WTC11 (cell line): ENCODE measurements around the gene PXK. TPM values are rescaled to one million over a fixed set of nuclear protein-coding genes. Genes with fewer than 3 reads are reported as not detected.

Experiments
- ATAC-seq: fragments of 200-7000 bp; cut with Tn5 transposase; 2 replicates; pipeline ENCODE4 v1.10.0; 2021; ENCODE audit warnings: mild to moderate bottlenecking, moderate library complexity
- CTCF ChIA-PET: fragments of 300-600 bp; sonication (Branson Sonifier 250); formaldehyde crosslinking; loops from one replicate; lab custom pipeline; 2021; ENCODE audit warnings: antibody characterized with exemption; lab: Charles Lee
- POLR2A ChIA-PET: fragments of 350-600 bp; sonication (Branson Sonifier 250); formaldehyde crosslinking; loops from one replicate; lab custom pipeline; 2021; ENCODE audit warnings: antibody characterized with exemption; lab: Charles Lee
- DNase-seq: peaks from one replicate; pipeline ENCODE4 v3.0.0; 2021; ENCODE audit warnings: low spot score
- H3K27ac Mint-ChIP-seq: 2 replicates; pipeline ENCODE4 v1.8.0; 2021; ENCODE audit warnings: mixed read lengths
- H3K27me3 Mint-ChIP-seq: 2 replicates; pipeline ENCODE4 v1.8.0; 2021; ENCODE audit warnings: low read depth, mild to moderate bottlenecking, moderate library complexity, mixed read lengths
- H3K36me3 Mint-ChIP-seq: 2 replicates; pipeline ENCODE4 v1.8.0; 2021; ENCODE audit warnings: mixed read lengths
- H3K4me1 Mint-ChIP-seq: 2 replicates; pipeline ENCODE4 v1.8.0; 2022; ENCODE audit warnings: mixed read lengths
- H3K4me3 Mint-ChIP-seq: 2 replicates; pipeline ENCODE4 v1.8.0; 2021; ENCODE audit warnings: mild to moderate bottlenecking, moderate library complexity, mixed read lengths
- H3K9me3 Mint-ChIP-seq: 2 replicates; pipeline ENCODE4 v1.8.0; 2021; ENCODE audit warnings: mixed read lengths
- CREB1 ChIP-seq: sonication (generic); formaldehyde crosslinking; IDR thresholded peaks from 2 replicates; pipeline ENCODE4 v1.8.0; 2023; ENCODE audit warnings: mild to moderate bottlenecking, missing genetic modification reagents
- ELF4 ChIP-seq: sonication (generic); formaldehyde crosslinking; IDR thresholded peaks from 2 replicates; pipeline ENCODE4 v1.8.1; 2022; ENCODE audit warnings: low read depth, mild to moderate bottlenecking, moderate library complexity, missing genetic modification reagents
- ESRRA ChIP-seq: sonication (generic); formaldehyde crosslinking; IDR thresholded peaks from 2 replicates; pipeline ENCODE4 v1.8.1; 2022; ENCODE audit warnings: mild to moderate bottlenecking, missing genetic modification reagents, borderline replicate concordance
- FOXK1 ChIP-seq: sonication (generic); formaldehyde crosslinking; IDR thresholded peaks from 2 replicates; pipeline ENCODE4 v1.8.0; 2022; ENCODE audit warnings: mild to moderate bottlenecking, moderate library complexity, missing genetic modification reagents
- GABPB1 ChIP-seq: sonication (generic); formaldehyde crosslinking; IDR thresholded peaks from 2 replicates; pipeline ENCODE4 v1.8.1; 2023; ENCODE audit warnings: mild to moderate bottlenecking, missing genetic modification reagents
- NFATC4 ChIP-seq: fragments of 250-450 bp; sonication (Bioruptor Pico); IDR thresholded peaks from 2 replicates; pipeline ENCODE4 v1.9.0; 2021; ENCODE audit warnings: mild to moderate bottlenecking
- RORB ChIP-seq: fragments of 250-450 bp; sonication (Bioruptor Pico); IDR thresholded peaks from 2 replicates; pipeline ENCODE4 v1.9.0; 2021; ENCODE audit warnings: mild to moderate bottlenecking
- TP53 ChIP-seq: sonication (generic); formaldehyde crosslinking; IDR thresholded peaks from 2 replicates; pipeline ENCODE4 v1.8.1; 2023; ENCODE audit warnings: mild to moderate bottlenecking, missing genetic modification reagents
- ZNF263 ChIP-seq: sonication (generic); formaldehyde crosslinking; IDR thresholded peaks from 2 replicates; pipeline ENCODE4 v1.8.1; 2022; ENCODE audit warnings: low read depth, mild to moderate bottlenecking, moderate library complexity, missing genetic modification reagents
- total RNA-seq: library from RNA; stranded (reverse); gene quantifications from 3 replicates; pipeline ENCODE4 v1.2.3, GENCODE V29; 2021
- TF ChIP-seq, protein P1 (sequence below): fragments of 200-600 bp; IDR thresholded peaks from 2 replicates; pipeline ENCODE4 v1.8.0; 2022; ENCODE audit warnings: antibody characterized with exemption
- TF ChIP-seq, protein P2 (sequence below): sonication (generic); formaldehyde crosslinking; IDR thresholded peaks from 2 replicates; pipeline ENCODE4 v1.8.0; 2023; ENCODE audit warnings: missing genetic modification reagents, mild to moderate bottlenecking, borderline replicate concordance
- TF ChIP-seq, protein P3 (sequence below): fragments of 250-450 bp; sonication (Bioruptor Pico); conservative IDR thresholded peaks from 2 replicates; pipeline ENCODE4 v1.9.0; 2021; ENCODE audit warnings: mild to moderate bottlenecking
- TF ChIP-seq, protein P4 (sequence below): sonication (generic); formaldehyde crosslinking; IDR thresholded peaks from 2 replicates; pipeline ENCODE4 v1.8.1; 2023; ENCODE audit warnings: mild to moderate bottlenecking, missing genetic modification reagents
- TF ChIP-seq, protein P5 (sequence below): sonication (generic); formaldehyde crosslinking; conservative IDR thresholded peaks from 2 replicates; pipeline ENCODE4 v1.8.1; 2022; ENCODE audit warnings: mild to moderate bottlenecking, missing genetic modification reagents

Gene PXK
- total RNA-seq, 1 experiment from 2014 or later, result 9.4 TPM

DNA sequence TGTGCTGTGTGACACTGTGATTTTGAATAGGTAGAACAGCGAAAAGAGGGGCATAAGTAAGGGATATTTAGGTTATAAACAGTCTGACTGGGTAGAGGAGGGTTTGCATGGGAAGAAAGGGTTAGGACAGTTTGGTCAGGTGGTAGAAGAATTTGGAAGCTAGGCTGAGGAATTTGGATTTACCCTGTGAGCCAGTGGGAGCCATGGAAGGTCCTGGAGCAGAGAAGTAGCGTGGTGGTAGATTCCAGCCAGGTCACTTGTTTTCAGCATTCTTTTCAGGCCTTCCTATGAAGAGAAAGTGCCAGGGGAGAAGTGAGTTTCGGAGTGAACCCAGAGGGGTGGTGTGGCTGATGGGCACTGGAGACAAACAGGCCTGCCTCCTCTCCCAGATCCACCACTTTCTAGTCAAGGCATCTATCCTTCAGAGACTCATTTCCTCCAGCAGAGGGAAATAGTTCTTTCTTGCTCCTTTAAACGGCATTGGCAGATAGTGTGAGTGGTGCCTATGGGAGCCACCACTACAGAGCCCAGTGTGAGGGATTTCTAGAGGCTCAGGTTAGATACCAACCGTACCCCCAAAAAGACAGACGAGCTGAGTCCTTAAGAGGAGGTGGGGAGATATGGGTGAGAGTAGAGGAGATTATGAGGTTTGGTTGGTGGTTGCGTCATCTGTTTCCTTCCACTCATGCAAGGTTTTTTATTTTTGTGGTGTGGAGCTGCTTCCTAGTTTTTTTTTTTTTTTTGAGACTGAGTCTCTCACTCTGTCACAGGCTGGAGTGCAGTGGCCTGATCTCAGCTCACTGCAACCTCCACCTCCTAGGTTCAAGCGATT is 21.2 kb downstream of the PXK start:
- DNase-seq, result no peak
- TF ChIP-seq, protein P1, sequence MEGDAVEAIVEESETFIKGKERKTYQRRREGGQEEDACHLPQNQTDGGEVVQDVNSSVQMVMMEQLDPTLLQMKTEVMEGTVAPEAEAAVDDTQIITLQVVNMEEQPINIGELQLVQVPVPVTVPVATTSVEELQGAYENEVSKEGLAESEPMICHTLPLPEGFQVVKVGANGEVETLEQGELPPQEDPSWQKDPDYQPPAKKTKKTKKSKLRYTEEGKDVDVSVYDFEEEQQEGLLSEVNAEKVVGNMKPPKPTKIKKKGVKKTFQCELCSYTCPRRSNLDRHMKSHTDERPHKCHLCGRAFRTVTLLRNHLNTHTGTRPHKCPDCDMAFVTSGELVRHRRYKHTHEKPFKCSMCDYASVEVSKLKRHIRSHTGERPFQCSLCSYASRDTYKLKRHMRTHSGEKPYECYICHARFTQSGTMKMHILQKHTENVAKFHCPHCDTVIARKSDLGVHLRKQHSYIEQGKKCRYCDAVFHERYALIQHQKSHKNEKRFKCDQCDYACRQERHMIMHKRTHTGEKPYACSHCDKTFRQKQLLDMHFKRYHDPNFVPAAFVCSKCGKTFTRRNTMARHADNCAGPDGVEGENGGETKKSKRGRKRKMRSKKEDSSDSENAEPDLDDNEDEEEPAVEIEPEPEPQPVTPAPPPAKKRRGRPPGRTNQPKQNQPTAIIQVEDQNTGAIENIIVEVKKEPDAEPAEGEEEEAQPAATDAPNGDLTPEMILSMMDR, result no peak
- TF ChIP-seq FOXK1 (CRISPR knock-in tag) (no peak), RORB (CRISPR knock-in tag) (no peak), ESRRA (CRISPR knock-in tag) (no peak), CREB1 (no peak), ELF4 (CRISPR knock-in tag) (no peak), GABPB1 (CRISPR knock-in tag) (no peak), TP53 (CRISPR knock-in tag) (no peak), ZNF263 (CRISPR knock-in tag) (no peak), NFATC4 (CRISPR knock-in tag) (no peak)
- TF ChIP-seq, protein P2, sequence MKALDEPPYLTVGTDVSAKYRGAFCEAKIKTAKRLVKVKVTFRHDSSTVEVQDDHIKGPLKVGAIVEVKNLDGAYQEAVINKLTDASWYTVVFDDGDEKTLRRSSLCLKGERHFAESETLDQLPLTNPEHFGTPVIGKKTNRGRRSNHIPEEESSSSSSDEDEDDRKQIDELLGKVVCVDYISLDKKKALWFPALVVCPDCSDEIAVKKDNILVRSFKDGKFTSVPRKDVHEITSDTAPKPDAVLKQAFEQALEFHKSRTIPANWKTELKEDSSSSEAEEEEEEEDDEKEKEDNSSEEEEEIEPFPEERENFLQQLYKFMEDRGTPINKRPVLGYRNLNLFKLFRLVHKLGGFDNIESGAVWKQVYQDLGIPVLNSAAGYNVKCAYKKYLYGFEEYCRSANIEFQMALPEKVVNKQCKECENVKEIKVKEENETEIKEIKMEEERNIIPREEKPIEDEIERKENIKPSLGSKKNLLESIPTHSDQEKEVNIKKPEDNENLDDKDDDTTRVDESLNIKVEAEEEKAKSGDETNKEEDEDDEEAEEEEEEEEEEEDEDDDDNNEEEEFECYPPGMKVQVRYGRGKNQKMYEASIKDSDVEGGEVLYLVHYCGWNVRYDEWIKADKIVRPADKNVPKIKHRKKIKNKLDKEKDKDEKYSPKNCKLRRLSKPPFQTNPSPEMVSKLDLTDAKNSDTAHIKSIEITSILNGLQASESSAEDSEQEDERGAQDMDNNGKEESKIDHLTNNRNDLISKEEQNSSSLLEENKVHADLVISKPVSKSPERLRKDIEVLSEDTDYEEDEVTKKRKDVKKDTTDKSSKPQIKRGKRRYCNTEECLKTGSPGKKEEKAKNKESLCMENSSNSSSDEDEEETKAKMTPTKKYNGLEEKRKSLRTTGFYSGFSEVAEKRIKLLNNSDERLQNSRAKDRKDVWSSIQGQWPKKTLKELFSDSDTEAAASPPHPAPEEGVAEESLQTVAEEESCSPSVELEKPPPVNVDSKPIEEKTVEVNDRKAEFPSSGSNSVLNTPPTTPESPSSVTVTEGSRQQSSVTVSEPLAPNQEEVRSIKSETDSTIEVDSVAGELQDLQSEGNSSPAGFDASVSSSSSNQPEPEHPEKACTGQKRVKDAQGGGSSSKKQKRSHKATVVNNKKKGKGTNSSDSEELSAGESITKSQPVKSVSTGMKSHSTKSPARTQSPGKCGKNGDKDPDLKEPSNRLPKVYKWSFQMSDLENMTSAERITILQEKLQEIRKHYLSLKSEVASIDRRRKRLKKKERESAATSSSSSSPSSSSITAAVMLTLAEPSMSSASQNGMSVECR (CRISPR knock-in tag), result no peak
- TF ChIP-seq, protein P3, sequence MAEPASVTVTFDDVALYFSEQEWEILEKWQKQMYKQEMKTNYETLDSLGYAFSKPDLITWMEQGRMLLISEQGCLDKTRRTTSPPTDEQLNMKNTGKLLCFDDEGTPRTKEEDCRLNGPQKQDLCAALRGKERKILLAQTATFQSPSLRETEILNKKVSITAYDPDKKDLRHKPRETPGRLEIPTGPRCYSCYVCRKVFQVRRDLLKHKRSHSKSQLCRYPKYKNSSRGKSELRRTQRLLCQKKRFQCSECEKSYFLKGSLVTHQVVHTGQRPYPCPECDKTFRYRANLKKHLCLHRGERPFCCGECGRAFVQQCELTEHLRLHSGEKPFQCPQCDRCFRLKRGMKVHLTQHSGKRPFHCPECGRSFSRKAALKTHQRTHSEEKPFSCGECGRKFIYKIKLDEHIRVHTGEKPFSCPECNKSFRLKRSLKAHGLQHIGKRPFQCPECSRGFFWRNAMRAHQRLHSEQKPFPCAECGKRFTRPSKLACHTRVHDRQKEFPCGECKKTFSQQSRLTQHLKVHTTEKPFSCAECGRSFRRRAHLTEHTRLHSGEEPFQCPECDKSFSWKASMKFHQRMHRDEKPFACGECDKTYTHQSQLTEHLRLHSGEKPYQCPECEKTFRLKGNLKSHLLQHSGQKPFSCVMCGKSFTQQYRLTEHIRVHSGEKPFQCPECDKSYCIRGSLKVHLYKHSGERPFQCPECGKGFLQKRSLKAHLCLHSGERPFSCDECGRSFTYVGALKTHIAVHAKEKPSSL (CRISPR knock-in tag), result no peak
- TF ChIP-seq, protein P4, sequence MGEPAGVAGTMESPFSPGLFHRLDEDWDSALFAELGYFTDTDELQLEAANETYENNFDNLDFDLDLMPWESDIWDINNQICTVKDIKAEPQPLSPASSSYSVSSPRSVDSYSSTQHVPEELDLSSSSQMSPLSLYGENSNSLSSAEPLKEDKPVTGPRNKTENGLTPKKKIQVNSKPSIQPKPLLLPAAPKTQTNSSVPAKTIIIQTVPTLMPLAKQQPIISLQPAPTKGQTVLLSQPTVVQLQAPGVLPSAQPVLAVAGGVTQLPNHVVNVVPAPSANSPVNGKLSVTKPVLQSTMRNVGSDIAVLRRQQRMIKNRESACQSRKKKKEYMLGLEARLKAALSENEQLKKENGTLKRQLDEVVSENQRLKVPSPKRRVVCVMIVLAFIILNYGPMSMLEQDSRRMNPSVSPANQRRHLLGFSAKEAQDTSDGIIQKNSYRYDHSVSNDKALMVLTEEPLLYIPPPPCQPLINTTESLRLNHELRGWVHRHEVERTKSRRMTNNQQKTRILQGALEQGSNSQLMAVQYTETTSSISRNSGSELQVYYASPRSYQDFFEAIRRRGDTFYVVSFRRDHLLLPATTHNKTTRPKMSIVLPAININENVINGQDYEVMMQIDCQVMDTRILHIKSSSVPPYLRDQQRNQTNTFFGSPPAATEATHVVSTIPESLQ (CRISPR knock-in tag), result no peak
- TF ChIP-seq, protein P5, sequence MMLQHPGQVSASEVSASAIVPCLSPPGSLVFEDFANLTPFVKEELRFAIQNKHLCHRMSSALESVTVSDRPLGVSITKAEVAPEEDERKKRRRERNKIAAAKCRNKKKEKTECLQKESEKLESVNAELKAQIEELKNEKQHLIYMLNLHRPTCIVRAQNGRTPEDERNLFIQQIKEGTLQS (CRISPR knock-in tag), result no peak
- Mint-ChIP-seq H3K4me1 (peaks cover 14% of the 10 kb centered on the region), H3K27ac (peak overlapping the region; percentile 52; the same call in 1 of the 2 replicates), H3K9me3 (no peaks in the 10 kb centered on the region), H3K27me3 (no peaks in the 10 kb centered on the region), H3K36me3 (no peaks in the 10 kb centered on the region; the same call in 1 of the 2 replicates), H3K4me3 (no peak overlapping the region)
- ChIA-PET CTCF (interaction anchor here (0.7 kb wide), 1 partner anchor 334 kb away, joined by 3 read pairs; no protein-coding TSS in a partner anchor), POLR2A (no interaction called here)
- no peak; the same call in 1 of the 2 replicates for ATAC-seq
